HTR-8/SVneo (cell line): Measurements from ENCODE around the gene LAMTOR4.
"Not testable (repeated sequence)": the region's sequence is repeated elsewhere in the genome, so short reads cannot be mapped to it uniquely, and the experiment has no call there.

Source experiments
- DNase-seq: peaks from one replicate; pipeline ENCODE4 v3.0.0; 2011; ENCODE audit warnings: low spot score, mixed read lengths; ENCODE audit not compliant: insufficient read length
- FAIRE-seq: peaks from 2 replicates; lab custom pipeline; 2011; peaks lifted over from hg19 to GRCh38; lab: Jason Lieb, UNC

LAMTOR4 gene

DNA sequence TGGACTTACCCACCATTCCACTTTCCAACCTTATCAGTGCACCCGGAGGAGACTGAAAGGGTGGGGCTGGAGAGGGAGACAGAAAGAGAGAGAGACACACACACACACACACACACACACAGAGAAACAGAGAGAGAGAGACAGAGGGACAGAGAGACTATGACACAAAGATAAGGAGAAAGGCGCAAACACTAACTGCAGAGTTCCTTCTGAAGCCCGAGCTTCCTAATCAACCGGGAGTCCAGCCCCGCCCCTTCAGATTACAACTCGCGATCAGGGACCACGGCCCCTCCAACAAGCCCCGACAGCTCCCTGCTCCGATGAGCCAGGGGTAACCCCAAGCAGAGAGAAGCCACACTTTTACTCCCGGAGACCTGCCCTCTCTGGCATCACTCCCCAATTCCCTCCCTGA, 19.2 kb downstream of the LAMTOR4 start:
- DNase-seq (no peak), FAIRE-seq (no peak)

- no peak for DNase-seq
- FAIRE-seq = no peak
Measured at GRCh38 chr7:100169147-100169850, 20.6 kb downstream of the LAMTOR4 start.

DNA sequence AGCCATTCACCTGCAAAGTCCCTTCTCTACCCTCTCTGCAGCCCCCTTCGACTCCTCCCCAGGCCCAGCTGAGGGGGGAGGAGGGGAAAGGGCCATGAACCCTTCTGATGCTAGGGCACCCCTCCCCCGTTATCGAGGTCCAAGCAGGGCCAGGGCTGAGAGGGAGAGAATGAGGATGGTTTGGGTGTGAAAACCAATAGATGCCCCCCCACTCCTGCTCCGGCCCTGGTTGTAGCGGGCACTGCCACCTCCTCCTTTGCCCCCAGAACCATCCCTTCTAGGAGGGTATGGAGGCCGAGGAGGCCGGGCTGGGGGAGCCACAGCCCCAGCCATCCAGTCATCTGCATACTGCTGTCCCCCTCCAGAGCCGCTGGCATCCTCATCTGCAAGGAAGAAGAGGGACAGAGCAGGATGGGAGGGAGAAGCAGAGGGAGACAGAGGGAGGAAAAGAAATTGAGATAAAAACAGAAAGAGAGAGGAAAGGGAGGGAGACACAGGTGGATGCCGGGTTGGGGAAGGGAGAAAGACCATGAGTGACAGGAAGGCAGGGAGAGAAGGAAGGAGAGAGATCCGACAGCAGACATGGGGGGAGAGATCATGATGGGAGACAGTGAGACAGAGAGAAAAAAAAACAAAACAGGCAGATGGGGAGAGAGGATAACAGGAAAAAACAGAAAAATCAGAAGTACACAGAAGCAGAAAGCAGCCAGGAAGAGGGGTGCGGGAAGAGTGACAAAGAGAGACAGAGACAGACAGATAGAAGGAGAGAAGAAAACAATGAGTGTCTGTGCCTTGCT, 21.6 kb downstream of the LAMTOR4 start:
- DNase-seq = no peak
- FAIRE-seq = no peak

DNA sequence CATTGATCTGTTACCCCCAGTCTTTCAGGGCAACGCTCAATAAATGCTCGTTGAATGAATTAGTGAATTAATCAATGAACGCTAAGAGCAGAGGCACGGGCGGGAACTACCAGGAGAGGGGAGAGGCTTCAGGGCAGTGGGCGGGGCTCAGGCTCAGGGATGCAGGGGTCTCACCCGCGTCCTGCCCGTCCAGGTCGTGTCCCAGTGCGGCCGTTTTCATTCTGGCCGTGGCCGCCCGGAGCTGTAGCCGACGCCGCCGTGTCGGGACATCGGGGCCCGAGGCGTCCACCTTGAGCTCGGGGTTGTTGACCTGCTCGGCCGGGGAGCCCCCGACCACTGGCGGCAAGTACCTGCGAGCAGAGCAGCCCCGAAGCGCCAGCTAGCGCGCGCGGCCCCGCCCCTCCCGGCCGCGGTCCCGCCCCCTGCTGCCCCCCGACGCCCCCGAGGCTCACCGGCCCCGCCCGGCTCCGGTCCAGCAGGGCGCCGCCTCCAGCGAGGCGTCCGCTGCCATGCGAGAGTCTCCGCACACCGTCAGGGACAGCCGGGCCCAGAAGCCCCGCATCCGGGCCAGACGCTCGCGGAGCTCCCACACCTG, 22.5 kb downstream of the LAMTOR4 start:
- DNase-seq (no peak), FAIRE-seq (no peak)

DNA sequence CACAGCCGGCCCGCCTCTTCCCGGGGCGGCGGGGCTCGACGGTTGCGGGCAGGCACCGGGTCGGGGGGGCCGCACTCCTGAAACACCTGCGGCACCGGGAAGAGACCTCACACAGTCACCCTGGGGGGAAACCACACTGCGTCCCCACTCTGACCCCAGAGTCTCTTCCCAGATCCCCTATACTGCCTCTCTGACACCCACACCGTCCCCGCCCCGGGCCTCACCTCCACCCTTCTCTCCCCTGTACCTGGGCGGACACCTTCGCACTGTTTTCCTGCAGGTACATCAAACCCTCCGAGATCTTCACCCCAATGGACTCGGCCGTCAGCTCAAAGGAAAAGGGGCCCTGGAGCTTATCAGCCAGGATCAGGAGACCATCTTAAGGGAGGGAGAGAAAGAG, 23.1 kb downstream of the LAMTOR4 start:
- DNase-seq (no peak), FAIRE-seq (no peak)

DNA sequence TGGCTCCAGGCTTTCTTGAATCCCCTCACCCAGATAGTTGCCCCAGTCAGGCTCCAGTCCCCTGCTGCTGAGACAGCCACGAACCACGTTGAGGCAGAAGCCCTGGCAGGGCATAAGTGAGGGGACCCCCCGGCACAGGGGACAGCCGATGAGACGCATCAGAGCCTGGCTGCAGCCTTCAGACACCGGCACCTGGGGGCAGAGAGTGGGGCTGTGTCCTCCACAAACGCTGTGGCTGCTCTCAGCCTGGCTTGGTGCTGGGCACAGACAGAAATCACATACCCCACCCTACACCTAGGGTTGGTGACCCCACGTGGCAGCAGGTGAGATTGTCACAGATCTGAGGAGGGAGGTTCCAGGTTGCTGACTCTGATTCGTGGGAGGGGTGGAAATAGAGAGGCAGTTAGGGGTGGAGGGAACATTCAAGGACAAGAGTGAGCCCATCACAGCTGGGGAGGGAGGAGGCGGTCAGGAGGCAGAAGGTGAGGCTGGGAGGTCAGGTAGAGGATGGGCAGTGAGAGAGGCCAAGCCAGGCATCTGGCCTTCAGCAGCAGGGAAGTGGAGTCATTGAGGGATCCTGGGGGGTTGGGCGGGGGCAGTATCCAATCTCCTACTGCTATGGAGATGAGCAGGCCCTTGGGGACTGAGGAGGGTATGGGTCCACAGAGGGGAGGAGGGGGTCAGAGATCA, 25.2 kb downstream of the LAMTOR4 start:
- DNase-seq (no peak), FAIRE-seq (no peak)

GRCh38 chr7:100174582-100174981, 25.9 kb downstream of the LAMTOR4 start:
- no peak for FAIRE-seq
- no peak for DNase-seq

GRCh38 chr7:100175296-100175935, 26.7 kb downstream of the LAMTOR4 start:
- DNase-seq = no peak

DNA sequence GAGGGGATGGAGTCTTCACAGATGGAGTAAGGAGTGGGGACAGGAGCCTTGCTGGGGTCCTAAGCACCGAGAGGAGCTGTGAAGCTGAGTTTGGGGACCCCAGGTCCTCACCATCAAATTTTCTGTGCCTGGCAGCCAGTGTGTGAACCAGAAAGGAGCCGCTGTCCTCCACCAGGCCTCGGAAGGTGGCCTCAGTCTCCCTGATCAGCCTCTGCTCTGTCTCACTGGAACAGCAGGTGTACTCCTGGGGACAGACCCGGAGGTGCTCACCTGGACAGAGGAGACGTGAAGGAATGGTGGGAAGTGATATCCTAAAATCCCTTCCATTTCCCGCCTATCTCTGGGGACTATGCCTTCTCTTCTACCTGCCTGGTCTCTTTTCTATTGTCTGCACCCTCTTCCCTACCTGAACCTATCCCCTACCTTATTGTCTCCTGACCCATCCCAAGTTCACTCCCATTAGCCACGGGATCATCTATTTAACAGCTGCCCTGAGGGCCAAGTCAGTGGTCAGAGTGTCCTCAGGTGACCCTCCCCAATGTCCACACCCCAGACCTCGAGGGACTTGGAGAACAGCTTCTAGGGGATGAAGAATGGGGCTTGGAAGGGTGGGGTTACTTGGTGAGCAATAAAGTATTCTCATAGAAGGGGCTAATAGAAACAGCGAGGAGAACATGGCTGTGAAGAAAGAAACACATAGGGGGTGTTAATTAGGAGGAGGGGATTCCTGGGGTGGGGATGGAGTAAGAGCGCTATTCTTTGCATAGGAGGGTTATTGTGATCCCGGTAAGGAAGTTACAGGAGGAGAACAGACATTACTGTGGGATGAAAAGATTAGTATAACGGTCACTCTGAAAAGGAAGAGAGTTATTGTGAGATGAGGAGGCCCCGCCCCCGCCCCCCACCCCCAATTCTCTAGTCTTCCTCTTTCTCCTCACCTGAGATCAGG, 27.7 kb downstream of the LAMTOR4 start:
- no peak for DNase-seq
- FAIRE-seq = no peak

More at GRCh38 chr7:100175296-100175935, 26.7 kb downstream of the LAMTOR4 start:
- FAIRE-seq = no peak

GRCh38 chr7:100177045-100178001, 28.6 kb downstream of the LAMTOR4 start, which contains the start of the genes GPC2 and STAG3:
Gene GPC2, minus strand, starts transcription at chr7:100177381. Its CDS starts 182 bp downstream, at chr7:100177199.
Gene STAG3, plus strand, starts transcription at chr7:100177918. Its CDS starts 2,639 bp downstream, at chr7:100180557.
- no peak for FAIRE-seq
- peak; percentile 82 for DNase-seq

DNA sequence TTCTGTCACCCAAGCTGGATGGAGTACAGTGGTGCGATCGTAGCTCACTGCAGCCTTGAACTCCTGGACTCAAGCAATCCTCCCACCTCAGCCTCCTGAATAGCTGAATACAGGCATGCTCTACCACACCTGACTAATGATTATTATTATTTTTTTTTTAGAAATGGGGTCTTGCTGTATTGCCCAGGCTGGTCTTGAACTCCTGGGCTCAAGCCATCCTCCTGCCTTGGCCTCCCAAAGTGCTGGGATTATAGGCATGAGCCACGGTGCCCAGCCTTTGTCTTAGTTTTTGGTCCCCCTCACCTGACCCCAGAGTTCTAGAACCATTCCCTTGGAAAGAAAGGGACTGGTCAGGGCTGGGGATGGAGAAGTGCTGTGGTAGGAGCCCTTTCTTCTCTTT, 31.4 kb downstream of the LAMTOR4 start:
- FAIRE-seq, DNase-seq: not testable (repeated sequence)

GRCh38 chr7:100182616-100183015, 33.9 kb downstream of the LAMTOR4 start:
- not testable (repeated sequence) for FAIRE-seq, DNase-seq

DNA sequence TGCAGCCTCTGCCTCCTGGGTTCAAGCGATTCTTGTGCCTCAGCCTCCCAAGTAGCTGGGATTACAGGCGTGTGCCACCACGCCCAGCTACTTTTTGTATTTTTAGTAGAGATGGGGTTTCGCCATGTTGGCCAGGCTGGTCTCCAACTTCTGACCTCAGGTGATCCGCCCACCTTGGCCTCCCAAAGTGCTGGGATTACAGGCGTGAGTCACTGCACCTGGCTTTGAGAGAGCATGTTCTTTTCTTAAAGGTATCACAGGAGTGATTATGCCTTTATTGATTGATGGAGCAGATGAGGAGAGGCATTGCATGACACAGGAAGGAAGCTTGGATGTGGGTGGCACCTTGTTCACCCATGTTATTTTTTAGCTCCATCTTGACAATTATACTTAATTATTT, 34.4 kb downstream of the LAMTOR4 start:
- not testable (repeated sequence) for DNase-seq, FAIRE-seq

DNA sequence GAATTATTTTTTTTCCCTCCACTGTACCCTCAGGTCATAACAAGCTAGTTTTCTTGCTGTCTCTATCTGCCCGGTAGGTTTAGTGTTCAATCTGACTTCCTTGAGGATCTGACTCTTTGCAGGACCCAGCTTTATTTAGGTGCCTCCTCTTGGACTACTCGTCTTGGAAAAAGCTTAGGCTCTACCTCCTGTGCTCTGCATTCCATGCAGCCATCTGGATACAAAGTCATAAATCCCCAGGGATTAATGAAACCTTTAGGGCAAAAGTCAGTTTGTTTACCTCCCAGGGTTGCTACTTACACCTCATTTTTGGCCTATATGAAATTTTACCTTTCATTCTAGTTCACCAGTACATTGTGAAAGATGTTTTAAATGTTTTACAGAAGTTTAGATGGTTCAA, 37.0 kb downstream of the LAMTOR4 start:
- FAIRE-seq = no peak
- no peak for DNase-seq

- FAIRE-seq (no peak), DNase-seq (no peak)
Measured at GRCh38 chr7:100189061-100189460, 40.3 kb downstream of the LAMTOR4 start.

- DNase-seq (no peak), FAIRE-seq (no peak)
Measured at GRCh38 chr7:100190048-100190711, 41.5 kb downstream of the LAMTOR4 start.

GRCh38 chr7:100191775-100192174, 43.1 kb downstream of the LAMTOR4 start:
- DNase-seq (no peak), FAIRE-seq (no peak)
